Measurements from ENCODE around the gene IFT88.

The IFT88 gene

GRCh38 chr13:20566898-20567874 lies at the start of gene IFT88:
Gene IFT88 (plus strand): TSS chr13:20567157. CDS start chr13:20574386, 7,229 bp downstream.
- peak; percentile 51 for DNase-seq

- no peak for DNase-seq
These were observed 48.3 kb upstream of the IFT88 start for GRCh38 chr13:20518660-20519100.

- DNase-seq = no peak
These were observed 47.1 kb upstream of the IFT88 start for GRCh38 chr13:20519875-20520274.

GRCh38 chr13:20521364-20522115 lies 45.4 kb upstream of the IFT88 start:
- no peak for DNase-seq

- DNase-seq = no peak
These were observed 41.8 kb upstream of the IFT88 start for GRCh38 chr13:20525144-20525600.

GRCh38 chr13:20525601-20526544 lies 41.1 kb upstream of the IFT88 start, which contains the start of gene CRYL1:
Gene CRYL1 (minus strand): TSS chr13:20525857. CDS start chr13:20525794, 63 bp downstream.
- DNase-seq = peak; percentile 30

GRCh38 chr13:20526664-20527063 lies 40.3 kb upstream of the IFT88 start:
- DNase-seq = no peak

- DNase-seq = no peak
These were observed 38.5 kb upstream of the IFT88 start for GRCh38 chr13:20528452-20528851.

GRCh38 chr13:20534038-20534608 lies 32.8 kb upstream of the IFT88 start:
- DNase-seq = no peak

GRCh38 chr13:20536992-20537391 lies 30.0 kb upstream of the IFT88 start:
- no peak for DNase-seq

GRCh38 chr13:20544201-20544923 lies 22.6 kb upstream of the IFT88 start:
- no peak for DNase-seq

- DNase-seq = no peak
These were observed 20.4 kb upstream of the IFT88 start for GRCh38 chr13:20546556-20546955.

GRCh38 chr13:20547479-20547908 lies 19.5 kb upstream of the IFT88 start:
- DNase-seq = no peak

- no peak for DNase-seq
These were observed 16.2 kb upstream of the IFT88 start for GRCh38 chr13:20550799-20551198.

GRCh38 chr13:20553311-20553710 lies 13.6 kb upstream of the IFT88 start:
- no peak for DNase-seq

- DNase-seq = no peak
These were observed 8.0 kb upstream of the IFT88 start for GRCh38 chr13:20558982-20559381.

GRCh38 chr13:20559659-20560356 lies 7.1 kb upstream of the IFT88 start:
- DNase-seq = no peak

- DNase-seq = no peak
These were observed 5.2 kb upstream of the IFT88 start for GRCh38 chr13:20561741-20562140.

- DNase-seq = no peak
These were observed 1.7 kb upstream of the IFT88 start for GRCh38 chr13:20565115-20565736.

GRCh38 chr13:20566468-20566897 lies 474 bp upstream of the IFT88 start:
- no peak for DNase-seq
